Stimulated activated CD4-positive, alpha-beta T cell treated with anti-CD3 and anti-CD28 coated beads, Interleukin-15, amount 100 ng/mL, for 48 hours (primary cell): Measurements from ENCODE around the gene SCUBE2.
"Not testable (repeated sequence)": the region's sequence is repeated elsewhere in the genome, so short reads cannot be mapped to it uniquely, and the experiment has no call there.

ENCODE experiments used
- DNase-seq, 2 donors: peaks; one replicate each; pipeline ENCODE4 v3.0.0-alpha.2; 2020; ENCODE audit warnings: low read depth in 2 of 2

The SCUBE2 gene

DNA sequence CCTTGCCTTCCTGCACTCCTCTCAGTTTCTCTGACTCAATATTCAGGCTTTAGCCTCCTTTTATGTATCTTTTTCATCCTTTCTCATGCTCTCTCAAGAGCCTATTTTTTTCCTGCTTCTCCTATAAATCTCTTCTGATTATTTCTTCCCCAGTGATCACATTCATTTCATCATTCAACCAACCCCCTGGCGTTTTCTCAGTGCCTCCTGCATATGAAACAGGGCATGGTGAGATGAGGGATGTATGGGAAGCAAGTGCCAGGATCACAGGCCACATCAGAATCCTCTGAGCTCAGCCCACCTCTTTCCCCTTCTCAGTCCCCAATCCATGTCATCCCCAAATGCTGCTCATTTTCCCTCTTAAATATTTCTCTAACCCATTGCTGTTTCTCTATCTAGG lies 48.9 kb downstream of the SCUBE2 start:
- no peak for DNase-seq

DNA sequence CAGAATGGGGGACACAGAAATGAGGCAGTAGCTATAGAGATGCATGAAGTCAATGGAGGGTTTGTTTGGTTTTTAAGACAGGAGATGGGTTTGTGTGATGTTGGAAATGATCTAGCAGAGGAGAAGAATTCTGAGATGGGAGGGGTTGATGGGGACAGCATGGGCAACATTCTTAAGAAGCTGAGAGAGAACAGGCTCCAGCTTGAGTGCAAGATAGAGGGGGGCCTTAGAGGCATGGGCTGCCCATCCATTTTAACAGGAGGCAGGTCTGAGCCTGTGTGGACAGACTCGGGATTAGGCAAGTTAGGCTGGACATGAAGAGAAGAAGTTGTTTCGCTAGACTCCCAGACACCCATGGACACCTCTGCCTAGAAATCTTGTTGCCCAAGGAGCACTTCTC lies 49.7 kb downstream of the SCUBE2 start:
- no peak for DNase-seq

DNA sequence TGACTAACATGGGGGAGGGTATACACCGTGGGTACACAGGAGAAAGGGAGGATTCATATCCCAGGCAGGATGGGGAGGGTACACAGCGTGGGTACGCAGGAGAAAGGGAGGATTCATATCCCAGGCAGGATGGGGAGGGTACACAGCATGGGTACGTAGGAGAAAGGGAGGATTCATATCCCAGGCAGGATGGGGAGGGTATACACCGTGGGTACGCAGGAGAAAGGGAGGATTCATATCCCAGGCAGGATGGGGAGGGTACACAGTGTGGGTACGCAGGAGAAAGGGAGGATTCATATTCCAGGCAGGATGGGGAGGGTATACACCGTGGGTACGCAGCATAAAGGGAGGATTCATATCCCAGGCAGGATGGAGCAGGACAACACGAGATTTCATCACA lies 51.0 kb downstream of the SCUBE2 start:
- DNase-seq = no peak

DNA sequence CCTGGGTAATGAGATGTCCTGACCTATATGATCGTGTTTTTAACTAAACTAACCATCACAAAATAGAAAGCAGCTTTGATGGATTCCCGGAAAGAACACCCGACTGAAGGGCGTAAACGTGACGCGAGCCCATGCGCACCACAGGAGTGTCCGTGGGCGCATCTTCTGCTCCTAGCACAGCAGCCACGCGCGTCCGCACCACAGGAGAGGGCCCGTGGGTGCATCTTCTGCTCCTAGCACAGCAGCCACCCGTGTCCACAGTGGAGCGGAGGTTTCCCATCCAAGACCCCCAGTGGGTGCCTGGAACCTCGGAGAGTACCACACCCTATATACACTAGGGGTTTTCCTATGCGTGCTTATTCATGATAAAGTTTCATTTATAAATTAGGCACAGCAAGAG lies 51.5 kb downstream of the SCUBE2 start:
- DNase-seq = no peak

DNA sequence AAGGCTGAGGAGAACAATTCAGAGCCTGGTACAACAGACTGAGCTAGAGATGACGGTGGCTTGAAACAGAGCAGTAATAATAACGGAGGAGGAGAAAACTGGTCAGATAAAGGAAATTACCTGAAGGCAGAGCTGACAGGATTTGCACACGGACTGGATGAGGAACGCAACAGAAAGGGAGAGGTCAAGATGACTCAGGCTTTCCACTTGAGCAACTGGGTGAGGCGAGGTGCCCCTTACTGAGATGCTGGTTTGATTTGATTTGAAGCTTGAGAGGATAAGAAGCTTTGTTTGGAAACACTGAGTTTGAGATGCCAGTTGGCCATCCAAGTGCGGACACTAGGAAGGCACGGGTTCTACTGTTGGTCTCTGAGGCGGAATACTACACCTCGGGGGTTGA lies 52.2 kb downstream of the SCUBE2 start:
- no peak for DNase-seq

DNA sequence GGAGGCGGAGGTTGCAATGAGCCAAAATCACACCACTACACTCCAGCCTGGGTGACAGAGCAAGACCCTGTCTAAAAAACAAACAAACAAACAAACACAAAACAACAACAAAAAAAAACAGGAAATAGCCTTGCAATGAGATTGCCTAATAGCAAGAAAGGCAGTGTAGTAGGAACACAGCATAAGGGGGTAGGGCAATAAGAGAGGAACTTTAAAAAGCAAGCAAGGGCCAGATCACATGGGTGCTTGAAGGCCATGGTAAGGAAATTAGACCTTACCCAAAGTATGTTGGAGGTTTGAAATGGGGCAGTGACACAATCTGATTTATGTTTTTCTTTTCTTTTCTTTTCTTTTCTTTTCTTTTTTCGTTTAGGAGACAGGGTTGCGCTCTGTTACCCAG lies 52.9 kb downstream of the SCUBE2 start:
- DNase-seq = no peak

DNA sequence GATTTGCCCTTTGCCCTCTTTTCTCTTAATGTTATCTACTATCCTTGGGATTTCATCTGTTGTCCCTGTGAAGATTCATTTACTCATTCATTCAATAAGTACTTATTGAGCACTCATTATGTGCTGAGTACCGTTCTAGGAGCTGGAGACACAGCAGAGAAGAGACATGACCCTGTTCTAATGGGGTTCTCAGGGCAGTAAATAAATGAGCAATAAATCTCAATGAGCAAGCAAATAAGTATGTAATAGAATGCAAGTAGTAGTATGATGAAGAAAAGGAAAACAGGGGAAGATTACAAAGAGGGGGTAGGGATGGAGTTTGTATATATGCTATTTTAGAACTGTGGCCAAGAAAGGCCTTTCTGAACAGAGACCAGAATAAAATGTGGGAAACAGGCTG lies 53.4 kb downstream of the SCUBE2 start:
- no peak for DNase-seq

DNA sequence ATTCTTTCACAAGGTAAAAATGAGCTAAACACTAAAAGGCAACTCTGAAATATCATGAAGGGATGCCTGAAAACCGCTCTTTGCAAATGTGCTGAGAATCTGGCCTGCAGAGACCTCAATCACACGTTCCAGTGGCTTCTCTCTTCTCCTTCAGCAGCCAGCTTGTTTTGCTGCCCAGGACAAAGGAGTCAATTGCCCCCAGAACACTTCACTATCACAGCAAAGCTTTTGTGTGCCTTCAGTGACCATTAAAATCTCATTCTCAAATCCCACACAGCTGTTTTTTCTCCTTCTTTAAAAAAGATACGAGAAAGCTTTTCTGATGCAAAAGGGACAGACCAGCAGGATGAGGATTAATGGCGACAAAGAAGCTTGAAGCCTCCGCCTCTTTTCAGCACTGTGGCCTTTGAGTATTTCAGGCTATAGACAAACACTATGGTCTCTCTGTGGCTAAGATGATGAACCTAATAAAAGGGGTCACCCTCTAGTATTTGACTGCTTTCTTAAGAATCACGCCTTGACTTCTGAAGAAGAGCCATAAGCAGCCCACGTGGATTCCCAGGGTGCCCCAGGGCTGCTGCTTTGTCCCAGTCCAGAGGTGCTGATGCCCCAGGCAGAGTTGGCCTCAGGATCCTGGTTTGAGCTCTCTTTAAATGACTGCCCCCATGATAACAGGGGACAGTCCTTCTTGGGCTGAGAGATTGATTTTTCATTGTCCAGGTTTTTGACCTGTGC lies 54.2 kb downstream of the SCUBE2 start:
- no peak for DNase-seq

DNA sequence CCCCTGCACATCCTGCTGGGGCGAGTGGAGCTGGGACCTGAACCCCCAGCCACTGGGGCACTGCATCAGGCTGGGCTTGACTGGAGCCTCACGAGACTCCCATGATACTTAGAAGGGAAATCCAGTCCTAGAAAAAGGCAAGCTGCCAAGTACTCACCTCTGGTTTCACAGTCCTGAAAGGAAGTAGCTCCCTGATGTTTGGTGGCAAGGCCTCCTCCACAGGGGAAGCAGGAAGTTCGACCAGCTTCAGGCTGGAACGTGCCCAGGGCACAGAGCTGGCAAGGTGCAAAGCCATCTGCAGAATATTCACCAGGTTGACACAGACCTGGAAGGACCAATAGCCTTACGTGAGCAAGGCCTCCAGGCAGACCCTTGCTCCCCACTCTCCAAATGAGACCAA lies 60.8 kb downstream of the SCUBE2 start:
- no peak for DNase-seq

DNA sequence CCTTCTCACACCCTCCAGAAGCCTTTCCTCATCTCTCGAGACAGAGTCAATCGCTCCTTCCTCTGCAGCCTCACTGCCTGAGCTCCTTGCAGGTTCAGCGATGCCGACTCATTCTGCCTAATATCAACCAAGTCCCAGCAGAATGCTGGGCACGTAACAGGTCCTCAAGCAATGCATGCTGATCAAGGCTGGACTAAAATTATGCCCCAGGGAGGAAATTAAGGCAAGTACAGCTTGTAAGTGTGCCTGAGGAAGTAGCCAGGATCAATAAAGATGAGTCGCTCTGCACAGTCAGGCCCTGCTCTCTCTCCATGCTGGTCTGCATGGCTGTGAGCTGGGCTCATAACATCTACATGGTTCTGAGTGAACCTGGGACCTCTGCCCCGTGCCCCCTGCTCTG lies 62.0 kb downstream of the SCUBE2 start:
- DNase-seq = no peak

DNA sequence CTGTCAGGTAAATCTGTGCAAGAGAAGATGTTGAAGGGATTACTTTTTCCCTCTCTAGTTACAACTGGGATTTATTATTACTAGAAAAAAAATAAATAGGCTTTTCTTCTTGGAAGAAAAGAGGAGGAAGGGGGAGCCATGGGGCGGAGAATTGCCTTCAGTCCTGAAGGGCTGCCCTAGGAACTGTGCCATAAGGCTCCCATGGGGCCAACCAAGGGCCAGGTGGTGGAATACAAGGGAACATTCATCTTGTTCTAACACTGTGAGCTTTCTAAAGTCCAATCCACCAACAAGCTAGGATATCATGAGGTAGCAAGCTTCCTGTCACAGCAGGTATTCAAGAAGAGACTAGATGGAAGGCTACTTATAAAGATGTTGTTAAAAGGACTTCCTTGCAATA lies 62.8 kb downstream of the SCUBE2 start:
- no peak for DNase-seq

DNA sequence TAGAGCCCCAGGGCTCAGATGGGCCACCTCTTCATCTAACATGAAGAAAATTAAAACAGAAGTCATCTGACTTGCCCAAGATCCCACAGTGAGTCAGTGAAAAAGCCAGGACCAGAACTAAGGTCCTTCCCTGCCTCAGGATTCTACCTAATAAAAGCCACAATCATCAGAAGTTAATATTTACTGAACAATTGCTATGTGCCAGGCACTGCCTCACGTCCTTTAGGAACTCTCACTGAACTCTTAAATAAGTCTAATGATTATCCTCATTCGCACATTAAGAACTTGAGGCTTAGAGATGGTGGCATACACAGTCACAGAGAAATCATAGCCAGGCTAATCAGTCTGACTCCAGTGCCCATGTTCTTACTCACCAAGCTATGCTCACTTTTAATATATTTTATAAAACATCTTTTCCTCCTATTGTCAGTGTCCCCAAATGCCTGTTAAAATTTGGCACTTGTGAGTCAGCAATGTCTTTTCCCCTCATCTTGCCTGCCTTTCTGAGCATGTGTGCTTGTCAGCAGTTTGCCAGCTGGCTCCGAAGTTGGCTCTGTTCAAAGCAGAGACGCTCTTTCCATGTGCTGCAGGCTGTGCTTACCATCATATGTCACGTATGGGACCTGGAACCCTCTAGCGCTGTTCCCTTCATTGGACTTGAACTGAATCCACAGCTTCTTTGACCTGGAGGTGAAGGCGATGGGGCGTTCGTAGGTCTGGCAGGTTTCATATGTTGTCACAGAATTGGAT lies 66.1 kb downstream of the SCUBE2 start:
- no peak for DNase-seq

DNA sequence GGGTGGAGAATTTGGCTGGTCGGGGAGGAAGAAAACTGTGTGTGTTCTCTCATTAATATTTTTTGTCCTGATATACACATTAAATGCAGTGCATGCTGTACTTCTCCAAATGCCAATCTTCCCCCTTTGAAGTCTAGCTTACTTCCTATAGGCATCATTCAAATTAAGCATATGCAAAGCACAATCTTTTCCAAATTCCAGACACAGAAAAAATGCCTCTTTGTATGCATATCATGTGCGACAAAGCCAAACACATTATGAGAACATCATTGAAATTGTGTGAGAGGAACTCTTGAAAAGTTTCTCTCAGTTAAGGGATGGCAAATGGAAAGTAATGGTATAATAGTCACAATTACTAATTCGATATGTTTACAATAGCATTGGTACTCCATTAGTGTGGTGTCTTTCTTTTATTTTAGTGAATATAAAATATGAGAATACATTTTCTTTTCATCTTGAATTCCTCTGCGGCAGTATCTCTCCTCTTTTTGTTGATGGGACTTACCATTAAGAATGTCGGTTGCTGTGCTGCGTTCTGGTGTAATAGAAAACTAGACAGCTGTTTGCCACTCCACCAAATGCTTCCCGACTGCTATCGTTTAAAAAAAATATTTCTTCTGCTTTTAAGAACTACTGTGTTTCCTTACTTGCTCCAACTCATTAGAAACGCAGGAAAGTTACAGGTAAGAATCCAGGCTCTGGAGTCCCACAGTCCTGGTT lies 68.3 kb downstream of the SCUBE2 start:
- no peak for DNase-seq

DNA sequence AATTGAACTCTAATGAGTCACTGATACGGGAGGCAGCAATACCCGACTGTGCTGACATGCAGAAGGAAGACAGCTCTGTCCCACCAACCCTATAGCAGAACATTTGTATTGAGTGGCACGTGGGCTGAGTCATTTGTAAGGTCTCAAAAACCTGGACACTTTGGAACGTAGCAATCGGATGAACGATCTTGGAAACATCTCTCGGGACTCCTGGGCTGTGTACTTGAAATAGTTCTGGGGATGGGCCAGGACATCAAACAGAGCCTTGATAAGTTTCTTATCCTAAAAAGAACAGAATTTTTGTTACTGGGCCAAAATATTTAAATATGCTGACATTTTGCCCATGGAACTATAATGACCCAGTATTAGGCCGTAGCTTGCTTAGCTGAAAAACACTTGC lies 70.5 kb downstream of the SCUBE2 start:
- DNase-seq = no peak

DNA sequence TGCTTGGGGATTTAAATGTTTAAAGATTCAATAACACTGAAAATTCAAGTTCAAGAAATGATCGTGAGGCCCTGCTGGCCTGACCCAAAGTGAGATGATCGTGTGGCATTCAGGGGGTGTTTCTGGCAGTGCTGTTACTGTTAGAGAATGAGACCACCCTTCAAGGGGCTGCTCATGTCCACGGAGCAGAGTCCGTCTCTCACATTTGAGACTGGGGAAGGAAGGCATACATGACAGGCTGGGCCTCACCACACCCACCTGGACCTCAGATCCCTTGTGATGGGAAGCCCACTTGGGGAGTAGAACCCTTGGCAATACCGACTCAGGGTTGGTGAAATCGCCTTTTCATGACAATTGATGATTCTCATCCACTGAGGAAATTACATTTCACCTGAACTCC lies 71.5 kb downstream of the SCUBE2 start:
- DNase-seq = no peak

DNA sequence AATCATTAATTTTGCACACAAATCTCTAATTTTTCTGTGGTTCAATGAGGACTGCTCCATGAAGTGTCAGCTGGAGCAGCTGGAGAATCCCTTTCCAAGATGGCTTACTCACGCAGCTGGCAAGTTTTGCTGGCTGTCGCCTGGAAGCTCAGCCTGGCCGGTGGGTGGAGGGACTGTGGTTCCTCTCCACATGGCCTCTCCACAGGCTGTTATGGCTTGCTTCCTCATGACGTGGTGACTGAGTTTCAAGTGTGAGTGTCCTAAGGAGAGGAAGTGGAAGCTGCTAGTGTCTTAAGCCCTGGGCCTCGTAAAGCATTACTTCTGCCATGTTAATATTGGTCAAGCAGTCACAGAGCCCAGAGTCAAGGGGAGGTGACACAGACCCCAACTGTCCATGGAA lies 73.6 kb downstream of the SCUBE2 start:
- DNase-seq = no peak

DNA sequence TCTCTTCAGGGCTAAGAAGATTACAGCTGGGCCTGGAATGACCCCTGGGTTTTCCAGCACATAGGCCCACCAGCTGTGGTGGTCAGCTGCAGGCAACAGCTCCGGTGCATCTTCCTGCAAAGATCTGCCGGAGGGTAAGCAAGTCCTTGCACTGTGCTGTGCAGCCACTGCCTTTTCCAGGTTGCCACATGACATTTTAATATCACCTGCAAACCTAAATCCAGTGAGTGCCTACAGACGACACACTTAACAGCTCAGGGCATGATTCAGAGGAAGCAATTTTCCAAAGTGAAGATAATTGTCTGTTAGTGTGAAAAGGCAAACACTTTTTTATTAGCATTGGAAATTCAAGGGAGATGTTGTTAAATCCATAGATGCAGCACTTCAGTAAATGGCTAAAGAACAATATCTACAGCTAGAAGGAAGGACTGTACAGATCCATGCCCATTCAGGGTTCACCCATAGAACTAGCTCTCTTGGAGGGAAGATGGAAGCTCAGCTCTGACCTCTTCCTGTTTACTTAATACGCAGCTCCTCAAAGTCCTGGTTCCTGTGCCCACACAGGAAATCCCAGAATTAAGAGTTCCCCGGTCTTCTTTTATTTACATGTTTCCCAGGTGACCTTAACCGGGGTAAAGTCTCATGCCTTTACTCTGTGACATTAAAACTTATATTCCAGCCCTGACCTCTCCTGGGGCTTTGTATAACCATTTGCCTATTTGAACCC lies 74.3 kb downstream of the SCUBE2 start:
- no peak for DNase-seq

DNA sequence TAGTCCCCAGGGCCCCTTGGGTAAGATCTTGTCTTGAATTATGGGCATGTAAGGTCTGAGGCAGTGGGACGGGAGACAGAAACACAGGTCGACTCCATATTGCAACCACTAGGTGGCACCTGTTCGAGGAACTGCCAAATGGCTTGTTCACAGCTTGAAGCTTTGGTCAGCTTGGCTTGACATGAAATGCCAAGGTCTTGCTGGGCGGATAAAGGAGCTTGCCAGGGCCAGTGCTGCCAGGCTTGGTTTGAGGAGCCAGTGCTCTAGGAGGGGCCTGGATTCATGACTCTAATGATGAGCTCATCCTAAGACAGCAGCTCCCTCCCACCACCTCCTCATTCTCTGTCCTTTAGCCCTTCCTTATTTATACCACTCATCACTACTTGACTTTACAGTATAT lies 75.7 kb downstream of the SCUBE2 start:
- DNase-seq = peak; percentile 33 to 43

DNA sequence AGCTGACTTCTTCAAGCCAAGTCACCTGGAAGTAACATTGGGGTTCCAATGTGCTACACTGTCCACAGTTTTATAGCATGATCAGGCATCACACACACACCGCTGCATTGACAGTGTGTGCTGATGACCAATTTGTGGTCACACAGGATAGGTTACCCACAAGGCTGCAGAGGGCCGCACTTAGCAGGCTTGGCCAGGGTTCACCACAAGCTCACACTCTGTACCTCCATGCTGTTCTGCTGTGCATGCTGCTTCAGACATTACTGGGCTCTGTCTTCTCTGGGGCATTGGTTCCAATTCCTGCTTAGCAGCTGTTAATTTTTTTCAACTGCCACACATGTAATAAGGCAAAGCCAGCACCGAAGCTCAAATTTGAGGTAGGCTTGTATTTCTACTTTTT lies 76.6 kb downstream of the SCUBE2 start:
- no peak for DNase-seq

DNA sequence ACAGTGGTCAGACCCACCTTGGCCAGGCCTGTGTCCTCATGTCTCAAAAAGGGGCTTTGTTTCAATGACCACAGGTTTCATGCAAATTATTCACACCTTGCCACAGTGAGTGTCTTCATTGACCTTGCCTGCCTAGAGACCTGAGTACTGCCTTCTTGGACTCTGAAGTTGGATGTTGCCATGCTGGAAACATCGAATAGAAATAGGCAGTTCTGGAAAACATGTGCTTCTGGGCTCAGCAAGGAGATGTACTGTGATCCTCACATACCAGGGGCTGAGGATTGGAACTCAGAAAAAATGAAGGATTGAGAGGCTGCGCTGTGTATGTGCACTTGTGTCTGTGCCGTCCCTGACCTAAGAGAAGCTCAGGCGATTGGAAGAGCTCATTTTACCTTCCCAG lies 78.0 kb downstream of the SCUBE2 start:
- no peak for DNase-seq

DNA sequence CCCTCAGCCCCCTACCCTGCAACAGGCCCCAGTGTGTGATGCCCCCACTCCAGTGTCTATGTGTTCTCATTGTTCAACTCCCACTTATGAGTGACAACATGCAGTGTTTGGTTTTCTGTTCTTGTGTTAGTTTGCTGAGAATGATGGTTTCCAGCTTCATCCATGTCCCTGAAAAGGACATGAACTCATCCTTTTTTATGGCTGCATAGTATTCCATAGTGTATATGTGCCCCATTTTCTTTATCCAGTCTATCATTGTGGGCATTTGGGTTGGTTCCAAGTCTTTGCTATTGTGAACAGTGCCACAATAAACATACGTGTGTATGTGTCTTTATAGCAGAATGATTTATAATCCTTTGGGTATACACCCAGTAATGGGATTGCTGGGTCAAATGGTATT lies 81.9 kb downstream of the SCUBE2 start:
- DNase-seq = not testable (repeated sequence)

DNA sequence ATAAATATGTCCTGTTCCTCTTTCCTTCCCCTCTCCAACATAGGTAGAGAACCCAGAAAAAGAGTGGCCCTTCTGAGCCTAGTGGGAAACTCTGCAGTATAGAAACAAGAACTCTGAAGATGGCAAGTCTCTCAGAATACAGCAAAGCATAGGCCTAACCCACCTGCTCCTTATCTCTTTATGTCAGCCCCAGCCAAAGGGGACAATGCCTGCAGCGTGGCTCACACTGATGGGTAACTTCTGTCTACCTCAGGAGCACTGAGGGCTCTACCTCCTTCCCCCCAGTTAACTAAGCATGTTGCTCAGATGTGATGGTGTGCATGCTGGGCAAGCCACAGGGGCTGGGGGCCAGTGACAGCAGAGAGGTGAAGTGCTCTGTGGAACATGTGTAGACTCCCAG lies 82.7 kb downstream of the SCUBE2 start:
- DNase-seq = no peak
